Retina (tissue), 1 donor: Measurements from ENCODE around the gene PIKFYVE.
"Not testable (repeated sequence)": the region's sequence is repeated elsewhere in the genome, so short reads cannot be mapped to it uniquely, and the experiment has no call there.

ENCODE experiments used
- DNase-seq: peaks from one replicate; pipeline ENCODE4 v3.0.0-alpha.2; 2016

PIKFYVE gene

GRCh38 chr2:208304695-208305094 is 38.6 kb downstream of the PIKFYVE start:
- DNase-seq, result no peak

DNA sequence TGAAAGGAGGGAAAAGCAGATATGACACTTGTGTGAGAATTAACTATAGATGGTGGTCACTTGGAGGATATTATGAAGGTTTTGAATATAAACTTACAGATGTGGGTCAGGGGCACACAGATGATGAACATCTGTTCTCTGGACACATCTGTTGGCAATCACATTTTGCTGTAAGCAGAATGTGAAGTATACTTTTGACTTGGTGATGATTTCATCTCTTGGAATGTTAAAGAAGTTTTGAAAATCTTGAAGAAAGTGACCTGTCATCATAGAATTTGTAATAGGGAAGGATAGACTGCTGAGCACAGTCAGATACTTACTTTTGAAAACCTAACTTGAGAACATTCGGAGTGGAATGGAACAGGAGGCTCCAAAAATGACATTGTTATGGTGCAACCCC is 40.2 kb downstream of the PIKFYVE start:
- no peak for DNase-seq

GRCh38 chr2:208311321-208311720 is 45.3 kb downstream of the PIKFYVE start:
- DNase-seq, result no peak

DNA sequence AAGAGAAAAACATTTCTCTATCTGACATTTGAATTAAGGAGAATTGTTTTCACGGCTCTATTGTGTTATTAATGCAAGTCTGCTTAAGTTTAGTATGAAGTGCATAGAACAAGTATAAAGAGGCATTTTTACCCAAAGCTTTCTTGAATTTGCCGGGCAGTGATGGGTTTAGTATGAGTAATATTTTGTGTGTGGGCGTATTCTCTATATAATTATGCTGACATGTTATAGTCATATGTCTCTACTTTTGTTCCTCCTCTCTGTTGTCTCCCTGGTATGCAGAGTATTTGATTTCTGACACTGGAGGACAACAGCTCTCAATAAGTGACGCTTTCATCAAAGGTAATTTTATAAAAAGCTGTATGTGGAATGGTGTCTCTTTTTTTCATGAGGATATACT is 45.9 kb downstream of the PIKFYVE start:
- no peak for DNase-seq

DNA sequence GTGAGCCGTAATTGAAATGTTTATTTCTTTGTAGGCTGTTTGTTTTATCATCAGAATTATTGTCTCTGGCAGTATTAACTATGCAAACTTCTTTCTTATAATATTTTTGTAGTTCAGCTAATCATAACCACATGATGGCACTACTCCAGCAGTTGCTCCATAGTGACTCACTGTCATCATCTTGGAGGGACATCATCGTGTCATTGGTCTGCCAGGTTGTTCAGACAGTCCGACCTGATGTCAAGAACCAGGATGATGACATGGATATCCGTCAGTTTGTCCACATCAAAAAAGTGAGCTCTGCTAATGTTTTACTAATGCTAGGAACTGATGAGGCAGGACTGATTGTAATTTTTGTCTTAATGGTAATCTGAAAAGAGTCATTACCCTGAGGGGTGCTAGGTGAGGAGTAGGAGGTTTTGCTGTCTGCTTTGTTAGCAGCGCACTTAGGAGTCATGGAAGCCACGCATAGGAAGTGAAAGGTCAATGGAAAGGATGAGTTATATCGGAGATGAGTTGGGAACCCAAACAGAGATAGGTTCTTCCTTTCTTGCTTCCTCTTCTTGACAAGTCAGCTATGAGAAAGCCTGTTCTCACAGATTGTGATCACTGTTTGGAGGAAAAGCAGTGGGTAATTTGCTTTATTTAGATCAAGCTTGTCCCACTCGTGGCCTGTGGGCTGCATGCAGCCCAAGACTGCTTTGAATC is 49.2 kb downstream of the PIKFYVE start:
- DNase-seq, result no peak

DNA sequence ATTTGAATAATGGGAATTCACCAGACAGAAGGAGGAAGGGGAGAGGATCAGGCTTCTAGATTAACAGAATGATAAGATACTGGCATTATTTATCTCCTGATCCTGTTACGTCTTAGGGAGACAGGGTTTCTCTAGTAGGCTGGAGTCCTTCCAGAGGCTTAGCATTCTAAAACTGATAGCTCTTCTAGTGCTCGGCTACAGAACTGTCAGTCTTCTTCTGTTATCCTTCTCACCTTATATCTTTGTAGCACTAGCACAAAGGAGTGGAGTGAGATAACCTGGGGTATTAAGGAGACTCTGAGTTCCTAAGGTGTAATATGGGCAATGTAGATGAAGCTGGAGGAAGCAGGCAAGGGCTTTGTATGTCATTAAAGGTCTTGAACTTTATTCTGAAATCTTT is 52.1 kb downstream of the PIKFYVE start:
- DNase-seq, result no peak

DNA sequence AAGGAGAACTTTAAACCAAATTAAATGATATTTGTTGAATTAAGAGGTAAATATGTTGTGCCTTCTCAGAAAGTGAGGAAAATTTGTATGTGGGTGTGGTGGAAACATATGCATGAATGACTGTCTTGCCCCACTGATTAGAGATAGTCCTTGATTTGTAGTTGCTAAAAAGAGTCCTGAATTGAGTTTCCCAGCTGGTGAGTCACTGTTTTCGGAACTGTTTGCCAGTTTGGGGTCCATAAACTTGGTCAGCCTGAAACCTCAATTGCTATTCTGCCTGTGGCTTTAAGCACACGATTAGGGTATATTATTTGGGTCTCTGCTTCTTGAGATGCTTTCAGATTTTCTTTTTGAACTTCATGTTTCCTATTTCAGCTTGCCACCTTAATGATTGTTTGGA is 53.3 kb downstream of the PIKFYVE start:
- no peak for DNase-seq

DNA sequence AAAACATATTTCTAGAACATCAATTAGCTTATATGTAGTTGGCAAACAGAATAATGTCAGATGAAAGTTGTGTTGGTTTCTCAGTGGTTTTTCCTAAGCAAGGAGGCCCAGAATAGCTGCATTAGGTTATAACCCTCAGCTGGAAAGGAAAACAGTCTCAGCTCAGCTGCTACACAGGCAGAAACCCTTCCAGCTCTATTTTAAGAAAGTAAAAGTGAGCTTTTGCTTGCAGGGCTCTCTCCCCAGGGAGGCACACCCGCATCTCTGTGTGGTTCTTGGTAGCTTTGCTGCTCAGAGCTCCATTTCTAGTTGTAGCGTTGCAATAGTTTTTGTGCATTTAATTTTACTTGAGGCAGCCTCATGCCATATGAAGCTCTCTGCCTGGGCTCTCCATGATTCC is 54.6 kb downstream of the PIKFYVE start:
- DNase-seq, result no peak

DNA sequence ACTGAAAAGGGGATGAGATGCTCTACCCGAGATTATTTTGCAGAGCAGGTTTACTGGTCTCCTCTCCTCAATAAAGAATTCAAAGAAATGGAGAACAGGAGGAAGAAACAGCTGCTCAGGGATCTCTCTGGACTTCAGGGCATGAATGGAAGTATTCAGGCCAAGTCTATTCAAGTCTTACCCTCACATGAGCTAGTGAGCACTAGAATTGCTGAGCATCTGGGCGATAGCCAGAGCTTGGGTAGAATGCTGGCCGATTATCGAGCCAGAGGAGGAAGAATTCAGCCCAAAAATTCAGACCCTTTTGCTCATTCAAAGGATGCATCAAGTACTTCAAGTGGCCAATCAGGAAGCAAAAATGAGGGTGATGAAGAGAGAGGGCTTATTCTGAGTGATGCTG is 60.0 kb downstream of the PIKFYVE start:
- DNase-seq, result no peak

DNA sequence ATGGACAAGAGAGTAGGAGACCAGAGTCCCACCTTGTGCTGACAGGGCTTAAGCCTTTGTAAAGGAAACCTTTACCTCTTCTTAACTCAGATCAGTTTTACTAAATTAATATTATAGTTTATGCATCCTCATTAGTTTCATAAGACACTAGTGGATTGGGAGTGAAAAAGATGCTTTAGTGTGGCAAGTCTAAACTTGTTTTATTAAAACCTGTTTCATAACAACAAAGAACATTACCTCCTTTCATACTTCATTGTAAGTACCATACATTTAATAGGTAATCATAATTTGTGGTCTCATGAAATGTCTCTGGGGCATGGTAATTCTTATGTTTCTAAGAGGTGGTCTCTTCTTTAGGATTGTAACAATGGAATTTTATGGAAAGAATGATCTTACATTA is 63.4 kb downstream of the PIKFYVE start:
- no peak for DNase-seq

- DNase-seq, result no peak
Observed at GRCh38 chr2:208334230-208334629, 68.2 kb downstream of the PIKFYVE start.

DNA sequence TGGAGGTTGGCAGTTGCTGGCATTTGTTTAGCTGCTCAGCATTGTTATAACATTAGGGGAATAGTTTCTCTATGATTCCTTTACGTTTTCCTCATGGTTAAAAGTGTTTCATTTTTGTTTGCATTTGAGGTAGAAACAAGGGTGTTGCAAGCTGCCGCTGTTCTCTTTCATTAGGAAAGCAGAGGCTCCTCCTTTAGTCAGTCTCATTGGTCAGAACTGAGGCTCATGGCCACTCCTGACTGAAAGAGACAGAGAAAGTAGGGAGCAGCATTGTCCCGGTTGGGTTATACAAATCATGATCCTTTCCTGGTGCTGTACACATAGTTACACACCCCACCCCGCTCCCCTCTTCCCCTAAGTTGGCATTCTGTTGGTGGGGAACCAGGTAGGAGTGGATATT is 80.7 kb downstream of the PIKFYVE start:
- DNase-seq, result no peak

- DNase-seq, result no peak
Observed at GRCh38 chr2:208350610-208351009, 84.6 kb downstream of the PIKFYVE start.

GRCh38 chr2:208352644-208353567 is 86.9 kb downstream of the PIKFYVE start:
- DNase-seq, result no peak

DNA sequence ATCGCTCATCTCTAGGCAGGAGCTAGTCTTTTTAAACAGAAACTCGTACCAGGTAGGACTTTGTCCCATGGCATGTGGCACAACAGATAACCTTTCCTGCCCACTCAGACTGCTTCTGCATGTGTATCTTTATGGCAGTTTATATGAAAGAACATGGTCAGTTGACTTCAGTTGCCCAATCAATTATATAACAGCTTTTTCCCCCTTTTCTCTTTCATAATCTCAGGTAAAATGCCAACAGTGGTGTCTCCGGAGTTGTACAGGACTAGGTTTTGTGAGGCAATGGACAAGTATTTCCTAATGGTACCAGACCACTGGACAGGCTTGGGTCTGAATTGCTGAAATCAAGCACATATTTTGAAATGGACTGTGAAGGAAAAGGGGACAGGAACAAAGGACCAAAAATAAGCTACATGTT is 88.9 kb downstream of the PIKFYVE start:
- DNase-seq, result no peak

DNA sequence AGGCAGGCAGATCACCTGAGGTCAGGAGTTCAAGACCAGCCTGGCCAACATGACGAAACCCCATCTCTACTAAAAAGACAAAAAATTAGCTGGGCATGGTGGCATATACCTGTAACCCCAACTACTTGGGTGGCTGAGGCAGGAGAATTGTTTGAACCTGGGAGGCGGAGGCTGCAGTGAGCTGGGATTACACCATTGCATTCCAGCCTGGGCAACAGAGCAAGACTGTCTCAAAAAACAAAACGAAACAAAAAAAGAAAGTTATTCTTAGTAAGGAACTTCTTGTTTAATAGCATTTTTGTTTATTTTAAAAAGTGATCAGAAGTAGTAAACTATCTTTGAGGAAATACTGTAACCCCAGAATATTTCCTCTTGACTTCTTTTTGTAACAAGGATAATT is 90.4 kb downstream of the PIKFYVE start:
- not testable (repeated sequence) for DNase-seq

GRCh38 chr2:208356846-208357574 is 91.0 kb downstream of the PIKFYVE start:
- no peak for DNase-seq

DNA sequence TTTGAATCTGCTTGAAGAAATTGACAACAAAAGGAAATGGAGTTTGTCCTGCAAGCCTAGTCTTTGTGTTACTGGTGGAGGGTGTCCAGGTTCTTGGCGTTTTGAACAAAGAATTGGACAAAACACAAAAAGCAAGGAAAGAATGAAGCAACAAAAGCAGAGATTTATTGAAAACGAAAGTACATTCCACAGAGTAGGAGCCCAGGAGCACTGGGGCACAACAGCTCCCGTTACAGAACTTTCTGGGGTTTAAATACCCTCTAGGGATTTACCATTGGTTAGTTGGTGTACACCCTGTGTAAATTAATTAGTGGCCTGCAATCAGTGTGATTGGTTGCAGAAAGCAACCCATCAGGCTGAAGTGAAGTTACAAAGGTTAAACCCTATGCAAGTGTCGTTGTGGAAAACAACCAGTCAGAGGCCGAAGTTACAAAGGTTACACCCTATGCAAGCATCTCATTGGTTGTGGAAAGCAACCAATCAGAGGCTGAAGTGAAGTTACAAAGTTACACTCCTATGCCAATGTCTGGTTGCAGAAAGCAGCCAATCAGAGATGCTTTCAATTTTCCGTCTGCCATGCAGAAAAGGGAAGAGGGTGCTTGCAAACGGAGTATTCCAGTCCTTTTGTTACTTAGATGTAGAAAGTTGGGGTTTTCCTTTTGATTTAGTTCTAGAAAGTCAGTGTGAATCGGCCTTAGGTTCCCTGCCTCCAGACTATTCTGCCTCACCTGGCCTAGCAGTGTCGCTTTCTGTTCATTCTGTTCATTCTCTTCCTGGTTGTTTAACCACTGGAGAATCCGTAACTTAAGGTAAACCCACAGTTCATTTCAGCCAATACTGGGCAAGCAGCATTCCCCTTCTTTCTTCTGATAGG is 92.9 kb downstream of the PIKFYVE start:
- DNase-seq, result no peak

GRCh38 chr2:208359632-208359986 is 93.6 kb downstream of the PIKFYVE start:
- no peak for DNase-seq

- no peak for DNase-seq
Observed at GRCh38 chr2:208360259-208361076, 94.4 kb downstream of the PIKFYVE start.

- no peak for DNase-seq
Observed at GRCh38 chr2:208361077-208361441, 95.0 kb downstream of the PIKFYVE start.

DNA sequence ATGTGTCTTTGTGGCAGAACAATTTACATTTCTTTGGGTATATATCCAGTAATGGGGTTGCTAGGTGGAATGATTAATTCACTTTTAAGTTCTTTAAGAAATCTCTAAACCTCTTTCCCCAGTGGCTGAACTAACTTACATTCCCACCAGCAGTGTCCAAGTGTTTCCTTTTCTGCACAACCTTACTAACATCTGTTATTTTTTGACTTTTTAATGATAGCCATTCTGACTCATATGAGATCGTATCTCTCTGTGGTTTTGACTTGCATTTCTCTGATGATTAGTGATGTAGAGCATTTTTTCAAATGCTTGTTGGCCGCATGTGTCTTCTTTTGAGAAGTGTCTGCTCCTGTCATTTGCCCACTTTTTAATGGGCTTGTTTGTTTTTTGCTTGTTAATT is 97.4 kb downstream of the PIKFYVE start:
- DNase-seq, result no peak
